Measurements from ENCODE around the gene MYH9. TPM values are rescaled to one million over a fixed set of nuclear protein-coding genes. Genes with fewer than 3 reads are reported as not detected.

The MYH9 gene
- total RNA-seq, 4 donors from 2014 or later = 216 to 339 (median 246) TPM

GRCh38 chr22:36348760-36349159, 39.0 kb downstream of the MYH9 start:
- WGBS, 2 donors = 68 to 75% methylated on average over 11 to 14 of the region's 14 CpGs
- TF ChIP-seq, protein P1, sequence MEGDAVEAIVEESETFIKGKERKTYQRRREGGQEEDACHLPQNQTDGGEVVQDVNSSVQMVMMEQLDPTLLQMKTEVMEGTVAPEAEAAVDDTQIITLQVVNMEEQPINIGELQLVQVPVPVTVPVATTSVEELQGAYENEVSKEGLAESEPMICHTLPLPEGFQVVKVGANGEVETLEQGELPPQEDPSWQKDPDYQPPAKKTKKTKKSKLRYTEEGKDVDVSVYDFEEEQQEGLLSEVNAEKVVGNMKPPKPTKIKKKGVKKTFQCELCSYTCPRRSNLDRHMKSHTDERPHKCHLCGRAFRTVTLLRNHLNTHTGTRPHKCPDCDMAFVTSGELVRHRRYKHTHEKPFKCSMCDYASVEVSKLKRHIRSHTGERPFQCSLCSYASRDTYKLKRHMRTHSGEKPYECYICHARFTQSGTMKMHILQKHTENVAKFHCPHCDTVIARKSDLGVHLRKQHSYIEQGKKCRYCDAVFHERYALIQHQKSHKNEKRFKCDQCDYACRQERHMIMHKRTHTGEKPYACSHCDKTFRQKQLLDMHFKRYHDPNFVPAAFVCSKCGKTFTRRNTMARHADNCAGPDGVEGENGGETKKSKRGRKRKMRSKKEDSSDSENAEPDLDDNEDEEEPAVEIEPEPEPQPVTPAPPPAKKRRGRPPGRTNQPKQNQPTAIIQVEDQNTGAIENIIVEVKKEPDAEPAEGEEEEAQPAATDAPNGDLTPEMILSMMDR (IDR thresholded peaks at IDR 0.05) = no peak
- no peak for TF ChIP-seq POLR2A (IDR thresholded peaks at IDR 0.05)
- Histone ChIP-seq H3K27me3 (no peaks in the 10 kb centered on the region), H3K4me1 (peaks cover 49 to 98% (median 79%) of the 10 kb centered on the region in 3 donors), H3K9me3 (no peaks in the 10 kb centered on the region), H3K27ac (peak overlapping the region; percentile 29 to 100 (median 94)), H3K36me3 (peaks cover 0 to 36% (median 0%) of the 10 kb centered on the region in 3 donors), H3K4me3 (no peak overlapping the region)
- intact Hi-C loops (cut with DNase I) = no loop called here
- no peak for DNase-seq

GRCh38 chr22:36347094-36347493, 40.7 kb downstream of the MYH9 start:
- Histone ChIP-seq H3K36me3 (peaks cover 0 to 48% (median 0%) of the 10 kb centered on the region in 3 donors), H3K27ac (peak overlapping the region; percentile 63 to 100 (median 90)), H3K9me3 (no peaks in the 10 kb centered on the region), H3K4me3 (no peak overlapping the region), H3K4me1 (peaks cover 36 to 98% (median 76%) of the 10 kb centered on the region in 3 donors), H3K27me3 (no peaks in the 10 kb centered on the region)
- DNase-seq = no peak
- intact Hi-C loops (cut with DNase I) = no loop called here
- 73 to 82% methylated on average over 3 to 5 of the region's 5 CpGs for WGBS, 2 donors
- TF ChIP-seq, protein P1 (IDR thresholded peaks at IDR 0.05) = no peak
- no peak for TF ChIP-seq POLR2A (IDR thresholded peaks at IDR 0.05)

DNA sequence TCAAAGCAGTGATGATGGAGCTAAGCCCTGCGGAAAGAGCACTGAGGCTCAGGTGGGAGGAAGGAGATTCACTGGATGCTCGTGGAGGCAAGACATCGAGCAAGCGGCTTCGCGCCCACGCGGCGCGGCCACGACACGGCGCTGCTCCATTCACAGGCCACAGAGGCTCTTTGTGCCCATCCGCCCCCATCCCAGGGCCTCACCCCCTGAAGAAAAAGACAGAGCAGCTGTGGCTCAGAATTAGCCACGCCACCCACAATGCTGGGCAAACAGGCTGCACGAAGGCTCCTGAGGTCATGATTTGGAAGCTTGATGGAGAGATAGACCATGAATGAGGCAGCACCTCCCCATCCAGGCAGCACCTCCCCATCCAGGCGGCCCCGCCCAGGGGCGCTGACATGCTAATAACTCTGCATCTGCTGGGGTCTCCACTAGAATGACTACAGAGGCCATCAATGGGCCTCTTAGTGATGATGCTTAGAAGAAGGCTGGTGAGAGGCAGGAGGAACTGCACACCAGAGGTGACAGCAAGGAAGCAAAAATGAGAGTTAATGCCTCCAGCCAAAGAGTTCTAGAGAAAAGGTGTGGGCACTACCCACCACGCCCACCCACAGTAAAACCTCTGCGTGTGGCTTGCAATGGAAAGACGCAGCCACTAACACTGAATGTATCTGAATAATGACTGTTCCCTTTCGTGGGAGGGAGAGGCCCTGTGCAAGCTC, 43.5 kb downstream of the MYH9 start:
- H3K4me1 ChIP-seq = peaks cover 22 to 98% (median 60%) of the 10 kb centered on the region in 3 donors
- 35 to 58% methylated on average over 5 to 20 of the region's 23 CpGs for WGBS, 2 donors
- H3K27ac ChIP-seq = peak overlapping the region; percentile 81 to 100 (median 94)
- no peak overlapping the region for H3K4me3 ChIP-seq
- no peaks in the 10 kb centered on the region for H3K9me3 ChIP-seq
- peaks cover 12 to 76% (median 20%) of the 10 kb centered on the region in 3 donors for H3K36me3 ChIP-seq
- no peak for DNase-seq
- no peak for TF ChIP-seq POLR2A (IDR thresholded peaks at IDR 0.05)
- TF ChIP-seq, protein P1 (IDR thresholded peaks at IDR 0.05) = no peak
- H3K27me3 ChIP-seq = no peaks in the 10 kb centered on the region
- intact Hi-C loops (cut with DNase I) = no loop called here

- no peak overlapping the region for H3K4me3 ChIP-seq
- H3K4me1 ChIP-seq = peaks cover 22 to 98% (median 56%) of the 10 kb centered on the region in 3 donors
- TF ChIP-seq, protein P1 (IDR thresholded peaks at IDR 0.05) = no peak
- peak in 1 of 4 donors; percentile 2 for TF ChIP-seq POLR2A (IDR thresholded peaks at IDR 0.05)
- intact Hi-C loops (cut with DNase I) = no loop called here
- H3K27ac ChIP-seq = peak overlapping the region; percentile 81 to 100 (median 94)
- DNase-seq = no peak
- 28 to 36% methylated on average over 6 to 9 of the region's 9 CpGs for WGBS, 2 donors
- H3K9me3 ChIP-seq = no peaks in the 10 kb centered on the region
- peaks cover 12 to 78% (median 20%) of the 10 kb centered on the region in 3 donors for H3K36me3 ChIP-seq
- H3K27me3 ChIP-seq = no peaks in the 10 kb centered on the region
Observed at GRCh38 chr22:36343720-36344105, 44.1 kb downstream of the MYH9 start.

- 45 to 55% methylated on average over 5 of the region's 5 CpGs for WGBS, 2 donors
- H3K27ac ChIP-seq = peak overlapping the region; percentile 81 to 100 (median 94)
- H3K9me3 ChIP-seq = no peaks in the 10 kb centered on the region
- no peak for TF ChIP-seq POLR2A (IDR thresholded peaks at IDR 0.05)
- TF ChIP-seq, protein P1 (IDR thresholded peaks at IDR 0.05) = no peak
- peaks cover 12 to 78% (median 23%) of the 10 kb centered on the region in 3 donors for H3K36me3 ChIP-seq
- intact Hi-C loops (cut with DNase I) = no loop called here
- peaks cover 22 to 98% (median 58%) of the 10 kb centered on the region in 3 donors for H3K4me1 ChIP-seq
- no peaks in the 10 kb centered on the region for H3K27me3 ChIP-seq
- H3K4me3 ChIP-seq = no peak overlapping the region
- no peak for DNase-seq
Observed at GRCh38 chr22:36343070-36343719, 44.6 kb downstream of the MYH9 start.

Data from esophagus squamous epithelium (tissue), 5 donors.